Measurements from ENCODE around the gene SERTAD1.

The SERTAD1 gene

GRCh38 chr19:40400559-40400958 is 25.2 kb downstream of the SERTAD1 start:
- no peak for DNase-seq (ENCODE audit: low read depth)

- peak; percentile 36 for DNase-seq (ENCODE audit: low read depth)
Observed at GRCh38 chr19:40398417-40399131, 27.2 kb downstream of the SERTAD1 start.

DNA sequence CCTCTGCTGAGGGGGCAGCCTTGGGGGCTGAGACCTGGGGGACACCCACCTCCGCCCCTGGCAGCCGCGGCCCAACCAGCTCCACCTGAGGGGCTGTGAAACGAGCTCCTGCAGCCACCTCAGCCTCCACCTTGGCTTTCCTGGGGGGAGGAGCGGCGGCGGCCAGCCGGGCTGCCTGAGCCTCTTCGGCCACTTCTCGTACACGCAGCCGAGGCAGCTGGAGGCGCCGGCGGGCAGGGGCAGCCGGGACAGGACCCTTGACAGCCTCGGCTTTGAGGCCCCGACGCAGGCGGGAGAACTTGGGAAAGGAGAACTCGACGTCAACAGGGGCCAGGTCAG is 28.3 kb downstream of the SERTAD1 start:
- no peak for DNase-seq (ENCODE audit: low read depth)

DNA sequence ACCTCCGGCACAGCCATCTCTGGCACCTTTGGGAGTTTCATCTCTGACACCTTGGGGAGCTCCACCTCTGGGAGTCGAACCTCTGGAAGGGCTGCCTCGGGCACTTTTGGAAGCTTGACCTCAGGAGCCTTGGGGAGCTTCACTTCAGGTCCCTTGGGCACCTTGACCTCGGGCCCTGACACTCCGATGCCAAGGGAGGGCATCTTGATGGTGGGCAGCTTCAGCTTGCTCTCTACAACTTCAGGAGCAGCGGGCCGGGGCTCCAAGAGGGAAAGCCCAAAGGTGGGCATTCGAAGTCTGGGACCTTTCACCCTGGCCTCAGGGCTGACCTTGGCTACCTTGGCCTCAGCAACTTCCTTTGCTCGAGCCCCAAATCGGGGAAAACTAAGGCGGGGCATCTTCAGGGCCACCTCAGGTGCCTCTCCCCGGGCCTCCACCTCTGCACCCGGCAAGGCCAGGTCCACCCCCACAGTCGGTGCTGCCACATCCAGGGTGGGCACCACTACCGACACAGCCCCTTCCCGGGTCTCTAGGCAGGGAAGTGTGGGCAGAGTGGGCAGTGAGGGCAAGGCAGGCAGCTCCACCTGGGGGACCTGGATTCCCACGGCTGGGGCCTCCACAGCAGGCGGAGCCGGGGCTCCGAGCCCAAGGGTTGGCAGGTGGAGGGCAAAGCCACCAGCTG is 28.8 kb downstream of the SERTAD1 start:
- no peak for DNase-seq (ENCODE audit: low read depth)

GRCh38 chr19:40395956-40396355 is 29.8 kb downstream of the SERTAD1 start:
- DNase-seq (ENCODE audit: low read depth): no peak

GRCh38 chr19:40394816-40395210 is 31.0 kb downstream of the SERTAD1 start:
- DNase-seq (ENCODE audit: low read depth): no peak

DNA sequence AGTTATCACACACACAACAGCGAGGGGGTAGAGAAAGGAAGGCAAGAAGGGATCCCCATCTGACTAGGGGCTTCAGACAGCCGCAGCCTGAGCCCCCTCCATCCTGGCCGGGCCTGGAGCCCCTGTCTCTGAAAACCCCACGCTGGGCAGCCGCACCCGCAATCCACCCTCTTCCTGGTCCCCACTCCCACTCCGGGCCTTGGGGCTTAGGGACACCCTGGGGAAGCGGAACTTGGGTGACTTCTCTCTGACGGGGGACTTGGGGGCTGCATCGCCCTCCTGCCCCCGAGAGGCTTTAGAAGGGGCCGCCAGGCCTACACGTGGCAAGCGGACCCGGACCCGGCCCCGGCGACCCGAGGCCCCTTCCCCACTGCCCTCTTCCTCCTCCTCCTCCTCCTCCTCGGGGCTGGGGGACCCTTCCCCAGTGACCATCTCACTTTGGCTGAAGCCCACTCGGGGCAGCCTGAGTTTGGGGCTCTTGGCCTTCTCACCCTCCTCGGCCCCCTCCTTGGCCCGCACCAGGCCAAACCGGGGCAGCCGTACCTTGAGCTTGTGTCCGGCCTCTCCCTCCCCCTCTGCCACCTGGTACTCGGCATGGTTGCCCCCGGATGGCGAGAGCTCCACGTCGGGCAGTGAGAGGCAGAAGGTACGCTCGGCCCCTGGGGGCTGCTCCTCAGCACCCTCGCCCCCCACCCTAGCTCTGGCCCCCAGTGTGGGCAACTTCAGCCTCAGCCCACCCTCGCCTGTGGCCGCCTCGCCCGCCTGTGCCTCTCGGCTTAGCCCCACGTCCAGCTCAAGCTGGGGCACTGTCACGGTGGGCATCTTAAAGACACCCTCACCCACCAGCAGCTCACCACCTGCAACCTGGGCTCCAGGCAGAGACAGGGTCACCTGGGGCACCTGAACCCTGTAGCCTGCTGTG is 31.6 kb downstream of the SERTAD1 start:
- no peak for DNase-seq (ENCODE audit: low read depth)

DNA sequence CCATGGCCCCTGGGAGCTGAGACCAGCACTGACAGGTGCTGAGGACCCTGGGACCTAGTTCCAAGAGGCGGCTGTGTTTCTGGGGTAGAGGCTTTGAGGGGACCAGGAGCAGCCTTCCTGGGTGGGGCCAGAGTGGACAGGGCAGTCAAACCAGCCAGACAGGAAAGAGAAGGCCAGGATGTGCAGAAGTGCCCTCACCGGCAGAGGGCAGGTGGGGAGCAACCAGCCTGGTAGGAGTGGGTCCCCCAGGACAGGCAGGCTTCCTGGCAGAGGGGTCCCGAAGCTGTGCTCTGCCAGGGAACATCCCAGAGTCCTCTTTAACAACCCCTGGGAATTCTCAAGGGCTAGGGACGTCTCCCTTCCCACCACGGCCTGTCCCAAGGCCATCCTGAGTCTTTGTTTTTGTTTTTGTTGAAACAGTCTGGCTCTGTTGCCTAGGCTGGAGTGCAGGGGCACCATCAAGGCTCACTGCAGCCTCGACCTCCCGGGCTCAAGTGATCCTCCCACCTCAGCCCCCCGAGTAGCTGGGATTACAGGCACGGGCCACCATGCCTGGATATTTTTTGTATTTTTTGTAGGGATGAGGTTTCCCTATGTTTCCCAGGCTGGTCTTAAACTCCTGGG is 32.8 kb downstream of the SERTAD1 start:
- no peak for DNase-seq (ENCODE audit: low read depth)

- DNase-seq (ENCODE audit: low read depth): no peak
Observed at GRCh38 chr19:40392123-40392522, 33.7 kb downstream of the SERTAD1 start.

- DNase-seq (ENCODE audit: low read depth): no peak
Observed at GRCh38 chr19:40390084-40390742, 35.6 kb downstream of the SERTAD1 start, which contains the start of gene HIPK4. Gene HIPK4, minus strand, starts transcription at chr19:40390181. Its CDS starts 279 bp downstream, at chr19:40389902.

GRCh38 chr19:40389404-40390083 is 36.2 kb downstream of the SERTAD1 start:
- no peak for DNase-seq (ENCODE audit: low read depth)

GRCh38 chr19:40388481-40388880 is 37.3 kb downstream of the SERTAD1 start:
- DNase-seq (ENCODE audit: low read depth): no peak

- no peak for DNase-seq (ENCODE audit: low read depth)
Observed at GRCh38 chr19:40387155-40387554, 38.6 kb downstream of the SERTAD1 start.

GRCh38 chr19:40383668-40384248 is 42.0 kb downstream of the SERTAD1 start:
- DNase-seq (ENCODE audit: low read depth): no peak

DNA sequence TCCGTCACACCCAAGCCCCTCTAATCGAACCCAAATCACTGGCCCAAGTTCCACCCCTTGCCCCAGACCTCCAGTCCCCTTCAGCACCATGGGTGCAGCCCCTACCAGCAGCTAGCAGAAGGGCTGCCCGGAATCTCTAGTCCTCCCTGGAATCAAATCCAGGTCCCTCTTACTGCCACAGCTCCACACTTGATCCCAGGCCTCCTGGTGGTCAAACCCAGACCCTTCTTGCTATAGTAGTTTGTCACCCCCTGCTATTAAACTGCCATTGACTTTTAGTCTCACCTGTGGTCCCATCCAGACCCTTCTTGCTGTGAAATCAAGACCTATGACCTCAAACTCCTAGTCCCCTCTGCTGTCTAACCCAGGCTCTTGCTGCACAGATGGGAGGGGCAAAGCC is 44.5 kb downstream of the SERTAD1 start:
- DNase-seq (ENCODE audit: low read depth): no peak

DNA sequence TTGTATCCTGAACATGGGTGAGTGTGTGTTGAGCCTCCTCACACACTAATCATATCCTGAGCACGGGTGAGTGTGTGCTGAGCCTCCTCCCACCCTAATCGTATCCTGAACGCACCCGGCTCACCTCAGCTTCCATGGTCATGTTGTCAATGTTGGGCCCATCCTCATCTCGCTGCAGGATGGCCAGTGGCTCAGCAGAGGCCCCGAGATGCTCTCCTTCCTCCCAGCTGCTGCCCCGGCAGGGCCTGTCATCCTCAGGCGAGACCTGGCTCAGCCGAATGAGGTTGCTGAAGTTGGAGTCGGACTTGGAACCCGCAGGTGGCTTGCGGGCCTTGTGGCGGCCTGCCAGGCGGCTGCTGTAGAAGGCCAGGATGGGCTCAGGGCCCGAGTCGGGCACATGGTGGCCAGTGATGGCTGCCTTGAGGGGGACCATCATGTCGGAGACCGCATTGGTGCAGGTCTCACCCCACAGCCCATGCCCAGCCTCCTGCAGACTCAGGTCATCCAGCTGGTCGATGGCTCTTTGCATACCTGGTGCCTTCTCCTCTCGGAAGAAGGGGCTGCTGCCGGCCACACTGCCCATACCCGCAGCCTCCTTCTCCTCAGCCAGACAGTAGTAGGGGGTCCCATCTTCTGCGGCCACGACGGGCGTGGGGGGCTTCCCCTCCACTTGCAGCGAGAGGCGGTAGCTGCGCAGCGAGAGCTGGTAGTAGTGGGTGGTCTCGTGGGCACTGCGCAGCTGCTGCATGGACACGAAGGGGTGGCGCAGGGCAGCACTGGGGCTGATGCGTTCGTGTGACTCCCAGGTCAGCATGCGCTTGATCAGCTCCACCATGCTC is 45.4 kb downstream of the SERTAD1 start:
- no peak for DNase-seq (ENCODE audit: low read depth)

DNA sequence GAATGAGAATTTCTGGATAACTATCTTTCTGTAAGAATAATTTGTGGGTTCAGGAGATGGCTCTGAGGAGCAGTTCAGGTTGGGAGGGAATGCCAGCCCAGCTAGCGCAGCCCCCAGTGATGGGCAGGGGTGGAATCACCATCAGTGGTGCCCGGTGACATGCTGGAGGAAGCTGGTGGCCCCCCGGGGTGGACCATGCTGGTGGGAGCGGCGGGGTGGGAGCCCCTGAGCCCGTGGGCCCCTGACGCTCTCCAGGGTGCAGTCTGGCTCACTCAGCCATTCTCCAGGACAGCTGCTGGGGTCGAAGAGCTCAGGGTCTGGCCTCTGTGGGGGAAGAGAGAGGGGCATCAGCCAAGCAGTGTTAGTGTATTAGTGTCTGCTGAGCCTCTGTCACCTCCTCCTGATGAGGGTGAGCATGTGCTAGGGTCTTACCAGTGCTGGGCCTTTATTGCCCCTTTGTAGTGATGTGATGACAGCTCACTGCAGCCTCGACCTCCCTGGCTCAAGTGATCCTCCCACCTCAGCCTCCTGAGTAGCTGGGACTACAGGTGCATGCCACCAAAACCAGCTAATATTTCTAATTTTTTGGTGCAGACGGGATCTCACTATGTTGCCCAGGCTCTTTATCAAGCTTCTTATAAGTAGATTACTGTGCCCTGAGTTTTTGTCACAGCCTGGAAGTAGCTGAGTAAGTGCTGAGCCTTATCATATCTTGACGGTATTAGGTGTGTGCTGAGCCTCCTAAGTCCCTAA is 46.2 kb downstream of the SERTAD1 start:
- no peak for DNase-seq (ENCODE audit: low read depth)

DNA sequence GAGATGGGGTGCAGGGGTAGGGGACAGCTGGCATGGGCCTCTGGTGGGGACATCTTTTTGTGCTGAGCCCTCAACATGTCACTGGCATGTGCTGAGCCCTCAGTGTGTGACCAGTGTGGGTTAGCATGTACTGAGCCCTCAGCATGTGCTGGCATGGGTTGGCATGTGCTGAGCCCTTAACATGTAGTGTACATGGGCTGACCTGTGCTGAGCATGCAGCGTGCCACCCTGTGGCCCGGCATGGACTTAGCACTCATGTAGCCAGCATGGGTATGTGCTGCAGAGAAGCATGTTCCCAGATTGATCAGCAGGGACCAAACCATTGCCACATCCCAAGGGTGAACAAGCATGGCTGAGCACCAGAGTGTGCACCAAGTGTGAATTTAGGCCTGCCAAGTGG is 47.3 kb downstream of the SERTAD1 start:
- no peak for DNase-seq (ENCODE audit: low read depth)

DNA sequence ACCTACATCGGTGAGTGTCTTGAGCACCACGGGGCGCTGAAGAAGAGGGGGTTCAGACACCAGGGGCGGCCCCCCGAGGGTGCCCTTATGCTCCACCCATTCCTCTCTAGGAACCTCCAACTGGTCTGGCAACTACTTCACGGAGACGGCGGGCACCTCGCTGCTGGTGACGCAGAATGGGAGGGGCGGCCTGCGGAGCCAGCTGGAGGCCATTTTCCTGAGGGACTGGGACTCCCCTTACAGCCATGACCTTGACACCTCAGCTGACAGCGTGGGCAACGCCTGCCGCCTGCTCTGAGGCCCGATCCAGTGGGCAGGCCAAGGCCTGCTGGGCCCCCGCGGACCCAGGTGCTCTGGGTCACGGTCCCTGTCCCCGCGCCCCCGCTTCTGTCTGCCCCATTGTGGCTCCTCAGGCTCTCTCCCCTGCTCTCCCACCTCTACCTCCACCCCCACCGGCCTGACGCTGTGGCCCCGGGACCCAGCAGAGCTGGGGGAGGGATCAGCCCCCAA is 47.9 kb downstream of the SERTAD1 start:
- no peak for DNase-seq (ENCODE audit: low read depth)

Measured in amniotic epithelial cell (primary cell).